H9 (cell line): ENCODE results near the gene CYP27B1. TPM values are rescaled to one million over a fixed set of nuclear protein-coding genes. Genes with fewer than 3 reads are reported as not detected.

Source experiments
- DNase-seq: peaks from one replicate; pipeline ENCODE4 v3.0.0-alpha.2; 2017
- H2AFZ ChIP-seq: one replicate; pipeline ENCODE4 v1.6.1; 2013; ENCODE audit warnings: mild to moderate bottlenecking, low read length, control low read depth, moderate library complexity
- H2AK5ac ChIP-seq: 2 replicates; pipeline ENCODE4 v1.6.1; 2013; ENCODE audit warnings: low read length, control low read depth, mixed read lengths; ENCODE audit not compliant: insufficient read length
- H2BK120ac ChIP-seq: one replicate; pipeline ENCODE4 v1.6.1; 2013; ENCODE audit warnings: low read depth, mild to moderate bottlenecking, low read length, control low read depth, inconsistent platforms; ENCODE audit not compliant: poor library complexity, severe bottlenecking
- H2BK12ac ChIP-seq: 2 replicates; pipeline ENCODE4 v1.6.1; 2013; ENCODE audit warnings: low read length, control low read depth, mixed read lengths, low read depth; ENCODE audit not compliant: insufficient read length
- H2BK15ac ChIP-seq: 2 replicates; pipeline ENCODE4 v1.6.1; 2013; ENCODE audit warnings: low read depth, low read length, control low read depth
- H2BK20ac ChIP-seq: one replicate; pipeline ENCODE4 v1.6.1; 2013; ENCODE audit warnings: low read depth, mild to moderate bottlenecking, low read length, control low read depth, inconsistent platforms; ENCODE audit not compliant: poor library complexity, severe bottlenecking
- H2BK5ac ChIP-seq: 2 replicates; pipeline ENCODE4 v1.6.1; 2013; ENCODE audit warnings: low read length, control low read depth, mixed read lengths; ENCODE audit not compliant: insufficient read length
- H3K14ac ChIP-seq: 2 replicates; pipeline ENCODE4 v1.6.1; 2013; ENCODE audit warnings: low read length, control low read depth; ENCODE audit not compliant: insufficient read depth
- H3K18ac ChIP-seq: 2 replicates; pipeline ENCODE4 v1.6.1; 2013; ENCODE audit warnings: low read depth, mild to moderate bottlenecking, mixed read lengths, low read length, control low read depth; ENCODE audit not compliant: insufficient read length
- H3K23ac ChIP-seq: 2 replicates; pipeline ENCODE4 v1.6.1; 2013; ENCODE audit warnings: low read length, control low read depth, mixed read lengths, low read depth; ENCODE audit not compliant: insufficient read length
- H3K23me2 ChIP-seq: 2 replicates; pipeline ENCODE4 v1.6.1; 2013; ENCODE audit warnings: low read depth, mild to moderate bottlenecking, mixed read lengths, low read length, control low read depth; ENCODE audit not compliant: insufficient read length, poor library complexity, severe bottlenecking
- H3K27ac ChIP-seq: 2 replicates; pipeline ENCODE4 v1.5.1; 2013; ENCODE audit warnings: low read length, control low read depth, mixed read lengths, low read depth; ENCODE audit not compliant: insufficient read length
- H3K27me3 ChIP-seq: 2 replicates; pipeline ENCODE4 v1.6.1; 2013; ENCODE audit warnings: low read length, control low read depth, inconsistent platforms; ENCODE audit not compliant: insufficient read depth
- H3K4ac ChIP-seq: 2 replicates; pipeline ENCODE4 v1.6.1; 2013; ENCODE audit warnings: low read depth, mild to moderate bottlenecking, control low read depth, inconsistent platforms, low read length, moderate library complexity
- H3K4me1 ChIP-seq: 2 replicates; pipeline ENCODE4 v1.6.1; 2013; ENCODE audit warnings: low read length, control low read depth, inconsistent platforms; ENCODE audit not compliant: insufficient read depth
- H3K4me2 ChIP-seq: 2 replicates; pipeline ENCODE4 v1.6.1; 2013; ENCODE audit warnings: low read length, control low read depth, mixed read lengths; ENCODE audit not compliant: insufficient read length, insufficient read depth
- H3K56ac ChIP-seq: 2 replicates; pipeline ENCODE4 v1.6.1; 2013; ENCODE audit warnings: low read depth, mild to moderate bottlenecking, mixed read lengths, low read length, control low read depth; ENCODE audit not compliant: insufficient read length
- H3K79me1 ChIP-seq: 2 replicates; pipeline ENCODE4 v1.6.1; 2013; ENCODE audit warnings: low read depth, mild to moderate bottlenecking, moderate library complexity, low read length, control low read depth, inconsistent platforms; ENCODE audit not compliant: insufficient read depth, poor library complexity, severe bottlenecking
- H3K79me2 ChIP-seq: 2 replicates; pipeline ENCODE4 v1.6.1; 2013; ENCODE audit warnings: low read length, control low read depth, inconsistent platforms; ENCODE audit not compliant: insufficient read depth
- H3K9ac ChIP-seq: 2 replicates; pipeline ENCODE4 v1.6.1; 2013; ENCODE audit warnings: low read length, control low read depth, mixed read lengths; ENCODE audit not compliant: insufficient read length; ENCODE audit errors: extremely low read depth
- H3K9me3 ChIP-seq: one replicate; pipeline ENCODE4 v1.6.1; 2013; ENCODE audit warnings: low read depth, low read length, inconsistent platforms; ENCODE audit not compliant: control insufficient read depth
- H3T11ph ChIP-seq: one replicate; pipeline ENCODE4 v1.6.1; 2013; ENCODE audit warnings: mild to moderate bottlenecking, low read length, control low read depth, inconsistent platforms
- H4K20me1 ChIP-seq: one replicate; pipeline ENCODE4 v1.6.1; 2013; ENCODE audit not compliant: control insufficient read depth, insufficient read length, insufficient read depth
- H4K5ac ChIP-seq: 2 replicates; pipeline ENCODE4 v1.6.1; 2013; ENCODE audit warnings: low read depth, mild to moderate bottlenecking, mixed read lengths, low read length, control low read depth; ENCODE audit not compliant: insufficient read length
- H4K8ac ChIP-seq: replicated peaks from 2 replicates; pipeline ENCODE4 v1.6.1; 2013; ENCODE audit warnings: low read length, control low read depth, mixed read lengths, low read depth; ENCODE audit not compliant: insufficient read length
- H4K91ac ChIP-seq: 2 replicates; pipeline ENCODE4 v1.6.1; 2013; ENCODE audit warnings: low read depth, mild to moderate bottlenecking, moderate library complexity, mixed read lengths, low read length, control low read depth; ENCODE audit not compliant: insufficient read length
- H3K27ac Mint-ChIP-seq, 3 experiments: 2 replicates in 2 of 3; 3 replicates in 1 of 3; pipeline ENCODE4 v1.8.0; 2020 to 2021; ENCODE audit warnings: mixed read lengths in 3 of 3, mild to moderate bottlenecking in 1 of 3, moderate library complexity in 1 of 3
- H3K27me3 Mint-ChIP-seq: 2 replicates; pipeline ENCODE4 v1.8.0; 2021; ENCODE audit warnings: low read depth, mild to moderate bottlenecking, moderate library complexity, mixed read lengths
- H3K36me3 Mint-ChIP-seq, 3 experiments: 2 replicates in 2 of 3; 3 replicates in 1 of 3; pipeline ENCODE4 v1.8.0; 2020 to 2021; ENCODE audit warnings: low read depth in 3 of 3, mixed read lengths in 3 of 3; ENCODE audit not compliant: insufficient read depth in 1 of 3
- H3K4me1 Mint-ChIP-seq, 2 experiments: 2 replicates each; pipeline ENCODE4 v1.8.0; 2020; ENCODE audit warnings: mixed read lengths in 2 of 2
- H3K4me3 Mint-ChIP-seq, 2 experiments: 2 replicates in 1 of 2; 3 replicates in 1 of 2; pipeline ENCODE4 v1.8.0; 2020 to 2021; ENCODE audit warnings: mild to moderate bottlenecking in 2 of 2, mixed read lengths in 2 of 2, moderate library complexity in 1 of 2
- H3K9me3 Mint-ChIP-seq, 2 experiments: 2 replicates in 1 of 2; 3 replicates in 1 of 2; pipeline ENCODE4 v1.8.0; 2020; ENCODE audit warnings: mild to moderate bottlenecking in 2 of 2, mixed read lengths in 2 of 2, moderate library complexity in 1 of 2
- WGBS: extraction: QIAGEN DNeasy Blood & Tissue Kit; methylation state at CpG from one replicate; pipeline ENCODE4 v1.1.7; 2013; ENCODE audit warnings: missing lambda C conversion rate, low lambda C conversion rate, mixed read lengths; ENCODE audit not compliant: insufficient read length; ENCODE audit errors: extremely low coverage; 5-methylcytosine and 5-hydroxymethylcytosine counted together
- total RNA-seq: library from RNA; stranded (reverse); gene quantifications from 2 replicates; pipeline ENCODE4 v1.2.1, GENCODE V29; 2021
- TF ChIP-seq, protein P1 (sequence below): fragments of 200-600 bp; sonication (generic); conservative IDR thresholded peaks from 3 replicates; pipeline ENCODE4 v1.8.0; 2021; ENCODE audit warnings: antibody characterized with exemption, mild to moderate bottlenecking

CYP27B1 gene
- total RNA-seq, 1 experiment from 2014 or later: 6.1 TPM

- peaks cover 33 to 62% (median 55%) of the 10 kb centered on the region in 3 experiments for H3K36me3 Mint-ChIP-seq
- Histone ChIP-seq H2BK120ac (no peak overlapping the region), H3K56ac (no peak overlapping the region), H3K4ac (no peak overlapping the region), H2BK5ac (no peak overlapping the region), H3K27me3 (no peaks in the 10 kb centered on the region; the same call in 1 of the 2 replicates), H2AFZ (no peak overlapping the region), H3K4me1 (peaks cover 7% of the 10 kb centered on the region; the same call in 1 of the 2 replicates), H2BK20ac (no peak overlapping the region), H3K14ac (no peak overlapping the region), H2AK5ac (no peak overlapping the region), H4K5ac (no peak overlapping the region), H3T11ph (no peak overlapping the region), H3K27ac (no peak overlapping the region), H4K20me1 (no peaks in the 10 kb centered on the region), H3K18ac (no peak overlapping the region), H2BK15ac (no peak overlapping the region), H3K9me3 (no peaks in the 10 kb centered on the region), H3K23me2 (peaks cover 13% of the 10 kb centered on the region), H3K79me1 (no peaks in the 10 kb centered on the region), H3K79me2 (peaks cover 13% of the 10 kb centered on the region; the same call in 1 of the 2 replicates), H4K91ac (no peak overlapping the region), H3K9ac (no peak overlapping the region), H3K23ac (no peak overlapping the region), H3K4me2 (no peak overlapping the region), H2BK12ac (no peak overlapping the region), H4K8ac (no peak overlapping the region)
- peaks cover 36% of the 10 kb centered on the region in 2 experiments for H3K4me1 Mint-ChIP-seq
- H3K9me3 Mint-ChIP-seq: no peaks in the 10 kb centered on the region; a peak in 2 of 5 replicates
- no peak for DNase-seq
- no CpG with 5 or more reads among the region's 5 CpGs for WGBS
- TF ChIP-seq, protein P1, sequence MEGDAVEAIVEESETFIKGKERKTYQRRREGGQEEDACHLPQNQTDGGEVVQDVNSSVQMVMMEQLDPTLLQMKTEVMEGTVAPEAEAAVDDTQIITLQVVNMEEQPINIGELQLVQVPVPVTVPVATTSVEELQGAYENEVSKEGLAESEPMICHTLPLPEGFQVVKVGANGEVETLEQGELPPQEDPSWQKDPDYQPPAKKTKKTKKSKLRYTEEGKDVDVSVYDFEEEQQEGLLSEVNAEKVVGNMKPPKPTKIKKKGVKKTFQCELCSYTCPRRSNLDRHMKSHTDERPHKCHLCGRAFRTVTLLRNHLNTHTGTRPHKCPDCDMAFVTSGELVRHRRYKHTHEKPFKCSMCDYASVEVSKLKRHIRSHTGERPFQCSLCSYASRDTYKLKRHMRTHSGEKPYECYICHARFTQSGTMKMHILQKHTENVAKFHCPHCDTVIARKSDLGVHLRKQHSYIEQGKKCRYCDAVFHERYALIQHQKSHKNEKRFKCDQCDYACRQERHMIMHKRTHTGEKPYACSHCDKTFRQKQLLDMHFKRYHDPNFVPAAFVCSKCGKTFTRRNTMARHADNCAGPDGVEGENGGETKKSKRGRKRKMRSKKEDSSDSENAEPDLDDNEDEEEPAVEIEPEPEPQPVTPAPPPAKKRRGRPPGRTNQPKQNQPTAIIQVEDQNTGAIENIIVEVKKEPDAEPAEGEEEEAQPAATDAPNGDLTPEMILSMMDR: no peak
- no peak overlapping the region for H3K4me3 Mint-ChIP-seq
- peak overlapping the region in 1 of 3 experiments; percentile 85; a peak in 1 of 7 replicates for H3K27ac Mint-ChIP-seq
- peaks cover 4% of the 10 kb centered on the region for H3K27me3 Mint-ChIP-seq
Observed at GRCh38 chr12:57749061-57749460, 17.8 kb downstream of the CYP27B1 start.
